HepG2 (cell line): ENCODE data around the gene FAM219A. TPM values are rescaled to one million over a fixed set of nuclear protein-coding genes. Genes with fewer than 3 reads are reported as not detected.

Source experiments
- CREB1 ChIP-seq, 2 experiments: fragments of 450-650 bp in 1 of 2; IDR thresholded peaks; 2 replicates each; pipeline ENCODE4 v1.6.1; 2016 to 2017; ENCODE audit warnings: control low read depth in 1 of 2, mild to moderate bottlenecking in 1 of 2, missing compliant biosample characterization in 1 of 2, missing genetic modification characterization in 1 of 2
- DMAP1 ChIP-seq: IDR thresholded peaks from 2 replicates; pipeline ENCODE4 v1.6.1; 2016
- HNF4A ChIP-seq: sonication (generic); formaldehyde crosslinking; IDR thresholded peaks from 2 replicates; pipeline ENCODE4 v1.4.0; 2020; ENCODE audit warnings: missing genetic modification reagents
- KDM5A ChIP-seq: fragments of 200-600 bp; sonication (generic); IDR thresholded peaks from 2 replicates; pipeline ENCODE4 v1.7.0; 2018; ENCODE audit warnings: antibody characterized with exemption, mild to moderate bottlenecking, low read length, borderline replicate concordance
- MIER3 ChIP-seq: IDR thresholded peaks from 2 replicates; pipeline ENCODE4 v1.6.1; 2016; ENCODE audit warnings: missing compliant biosample characterization, borderline replicate concordance
- NR2F6 ChIP-seq, 2 experiments: IDR thresholded peaks; 2 replicates each; pipeline ENCODE4 v1.6.1; 2016; ENCODE audit warnings: antibody characterized with exemption in 1 of 2, mild to moderate bottlenecking in 1 of 2
- SKIL ChIP-seq: sonication (generic); formaldehyde crosslinking; IDR thresholded peaks from 2 replicates; pipeline ENCODE4 v1.8.0; 2022; ENCODE audit warnings: missing genetic modification reagents, mild to moderate bottlenecking, moderate library complexity, borderline replicate concordance
- SMC3 ChIP-seq: IDR thresholded peaks from 2 replicates; pipeline ENCODE4 v1.6.1; 2011; ENCODE audit warnings: low read length, improper control_type of control experiment
- TBX3 ChIP-seq: fragments of 450-650 bp; IDR thresholded peaks from 2 replicates; pipeline ENCODE4 v1.6.1; 2017; ENCODE audit warnings: antibody characterized with exemption, mild to moderate bottlenecking, inconsistent platforms, borderline replicate concordance
- TFDP1 ChIP-seq: IDR thresholded peaks from 2 replicates; pipeline ENCODE4 v1.6.1; 2016; ENCODE audit warnings: missing compliant biosample characterization, missing genetic modification reagents, borderline replicate concordance
- THAP11 ChIP-seq: IDR thresholded peaks from 2 replicates; pipeline ENCODE4 v1.6.1; 2016; ENCODE audit warnings: missing biosample characterization, missing genetic modification reagents
- THRA ChIP-seq: sonication (generic); formaldehyde crosslinking; IDR thresholded peaks from 2 replicates; pipeline ENCODE4 v1.4.0; 2020; ENCODE audit warnings: missing genetic modification reagents, borderline replicate concordance
- ZBTB7B ChIP-seq: sonication (generic); formaldehyde crosslinking; IDR thresholded peaks from 2 replicates; pipeline ENCODE4 v1.4.0; 2020; ENCODE audit warnings: missing genetic modification reagents
- ZNF207 ChIP-seq: fragments of 450-650 bp; IDR thresholded peaks from 2 replicates; pipeline ENCODE4 v1.6.1; 2016; ENCODE audit warnings: antibody characterized with exemption, borderline replicate concordance
- ZNF512B ChIP-seq: sonication (generic); formaldehyde crosslinking; IDR thresholded peaks from 2 replicates; pipeline ENCODE4 v1.5.1; 2020; ENCODE audit warnings: missing genetic modification reagents, mild to moderate bottlenecking, borderline replicate concordance
- polyA plus RNA-seq, 8 experiments: library from polyadenylated mRNA; depleted of rRNA in 3 of 8; stranded (reverse) in 7 of 8; unstranded in 1 of 8; fragments of >200 nt; fragmentation: Illumina TruSeq in 4 of 8; extraction: Trizol in 4 of 8; gene quantifications; 2 replicates each; pipeline versions ENCODE4 v1.2.1 to v1.2.3, GENCODE V29; 2011 to 2016; ENCODE audit warnings: low read depth in 4 of 8, missing spikeins in 1 of 8, mixed read lengths in 1 of 8; ENCODE audit not compliant: insufficient read depth in 1 of 8
- total RNA-seq, 5 experiments: library from RNA; depleted of rRNA; stranded (reverse); fragments of >200 nt; fragmentation: Illumina TruSeq; extraction: Trizol; gene quantifications; 2 replicates each; pipeline ENCODE4 v1.2.3, GENCODE V29; 2016; ENCODE audit warnings: low read depth in 1 of 5
- TF ChIP-seq, protein P1 (sequence below): sonication (generic); formaldehyde crosslinking; IDR thresholded peaks from 2 replicates; pipeline ENCODE4 v1.4.0; 2020; ENCODE audit warnings: missing genetic modification reagents
- TF ChIP-seq, protein P2 (sequence below): sonication (generic); formaldehyde crosslinking; IDR thresholded peaks from 2 replicates; pipeline ENCODE4 v1.5.0; 2020; ENCODE audit warnings: missing genetic modification reagents, mild to moderate bottlenecking, borderline replicate concordance

The FAM219A gene
- total and polyA plus RNA-seq, 2 of the 13 experiments (the other 11 are each of a cell fraction or from before 2014, with no cell fraction given) = 3.9 to 6.4 TPM

DNA sequence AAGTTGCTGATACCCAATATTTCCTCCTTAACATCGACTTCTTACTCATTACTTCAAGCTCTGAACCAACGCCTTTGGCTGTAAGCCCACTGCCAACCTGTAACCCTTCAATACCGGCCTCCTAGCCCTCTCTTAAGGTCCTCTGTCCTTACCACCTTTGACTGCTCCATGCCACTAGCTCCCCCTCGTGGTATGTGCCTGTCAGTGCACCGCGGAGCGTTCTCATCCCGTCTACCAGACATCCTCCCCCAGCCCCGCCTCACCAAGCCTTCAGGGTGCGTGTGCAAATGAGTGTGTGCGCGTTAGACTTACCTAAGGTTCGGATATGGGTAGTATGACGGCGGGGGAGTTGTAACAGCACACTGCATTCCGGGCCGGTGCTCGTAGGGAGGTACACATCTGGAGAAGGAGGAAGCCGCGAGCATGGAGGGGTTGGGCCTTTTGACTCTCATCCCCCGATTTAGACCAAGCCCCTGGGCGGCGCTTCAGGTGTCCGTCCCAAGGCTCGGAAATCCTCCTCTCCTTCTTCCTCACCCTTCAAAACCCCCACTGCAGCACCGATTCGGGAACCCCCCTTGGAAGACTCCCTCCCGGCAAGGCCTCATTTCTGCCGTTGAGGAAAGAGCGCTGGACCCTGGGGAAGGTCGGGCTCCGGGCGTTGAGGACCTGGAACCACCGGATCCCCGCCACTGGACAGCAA is 78.9 kb downstream of the FAM219A start (continued):
- TF ChIP-seq SKIL (CRISPR knock-in tag) (peak; percentile 55; the same call in 1 of the 2 replicates), TBX3 (0 out of 2 replicates have a peak, but pooled peaks have one; percentile 22), MIER3 (CRISPR knock-in tag) (peak; percentile 61; the same call in 1 of the 2 replicates), ZNF512B (CRISPR knock-in tag) (0 out of 2 replicates have a peak, but pooled peaks have one; percentile 21), ZNF207 (no peak), ZBTB7B (CRISPR knock-in tag) (0 out of 2 replicates have a peak, but pooled peaks have one; percentile 2), KDM5A (no peak; the same call in 1 of the 2 replicates), HNF4A (CRISPR knock-in tag) (0 out of 2 replicates have a peak, but pooled peaks have one; percentile 7), THRA (CRISPR knock-in tag) (no peak; the same call in 1 of the 2 replicates), TFDP1 (CRISPR knock-in tag) (no peak), SMC3 (peak; percentile 98), THAP11 (CRISPR knock-in tag) (peak; percentile 89), CREB1 (IDR thresholded peaks at IDR 0.05) (no peak), CREB1 (CRISPR knock-in tag; IDR thresholded peaks at IDR 0.05) (no peak), DMAP1 (CRISPR knock-in tag) (peak; percentile 53; the same call in 1 of the 2 replicates), NR2F6 (IDR thresholded peaks at IDR 0.05) (peak; percentile 43; the same call in 1 of the 2 replicates), NR2F6 (CRISPR knock-in tag; IDR thresholded peaks at IDR 0.05) (peak; percentile 54; the same call in 1 of the 2 replicates)
- TF ChIP-seq, protein P1, sequence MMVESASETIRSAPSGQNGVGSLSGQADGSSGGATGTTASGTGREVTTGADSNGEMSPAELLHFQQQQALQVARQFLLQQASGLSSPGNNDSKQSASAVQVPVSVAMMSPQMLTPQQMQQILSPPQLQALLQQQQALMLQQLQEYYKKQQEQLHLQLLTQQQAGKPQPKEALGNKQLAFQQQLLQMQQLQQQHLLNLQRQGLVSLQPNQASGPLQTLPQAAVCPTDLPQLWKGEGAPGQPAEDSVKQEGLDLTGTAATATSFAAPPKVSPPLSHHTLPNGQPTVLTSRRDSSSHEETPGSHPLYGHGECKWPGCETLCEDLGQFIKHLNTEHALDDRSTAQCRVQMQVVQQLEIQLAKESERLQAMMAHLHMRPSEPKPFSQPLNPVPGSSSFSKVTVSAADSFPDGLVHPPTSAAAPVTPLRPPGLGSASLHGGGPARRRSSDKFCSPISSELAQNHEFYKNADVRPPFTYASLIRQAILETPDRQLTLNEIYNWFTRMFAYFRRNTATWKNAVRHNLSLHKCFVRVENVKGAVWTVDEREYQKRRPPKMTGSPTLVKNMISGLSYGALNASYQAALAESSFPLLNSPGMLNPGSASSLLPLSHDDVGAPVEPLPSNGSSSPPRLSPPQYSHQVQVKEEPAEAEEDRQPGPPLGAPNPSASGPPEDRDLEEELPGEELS = 0 out of 2 replicates have a peak, but pooled peaks have one; percentile 47
- TF ChIP-seq, protein P2, sequence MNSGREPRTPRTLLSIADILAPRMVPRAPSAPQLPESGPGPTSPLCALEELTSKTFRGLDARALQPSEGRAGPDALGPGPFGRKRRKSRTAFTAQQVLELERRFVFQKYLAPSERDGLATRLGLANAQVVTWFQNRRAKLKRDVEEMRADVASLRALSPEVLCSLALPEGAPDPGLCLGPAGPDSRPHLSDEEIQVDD (CRISPR knock-in tag) = no peak
